GM10847 (cell line): Measurements from ENCODE around the gene SLC6A2.

Experiments
- POLR2A ChIP-seq: IDR thresholded peaks from 2 replicates; pipeline ENCODE4 v1.6.1; 2011; ENCODE audit not compliant: insufficient read length; ENCODE audit errors: extremely low read depth

The SLC6A2 gene

GRCh38 chr16:55710466-55710865, 54.7 kb downstream of the SLC6A2 start:
- no peak for TF ChIP-seq POLR2A

- TF ChIP-seq POLR2A = no peak
Measured at GRCh38 chr16:55711959-55712876, 56.4 kb downstream of the SLC6A2 start.

GRCh38 chr16:55713103-55713502, 57.3 kb downstream of the SLC6A2 start:
- no peak for TF ChIP-seq POLR2A

GRCh38 chr16:55717326-55717725, 61.5 kb downstream of the SLC6A2 start:
- no peak for TF ChIP-seq POLR2A

- no peak for TF ChIP-seq POLR2A
Measured at GRCh38 chr16:55725055-55725777, 69.4 kb downstream of the SLC6A2 start.

GRCh38 chr16:55728797-55729196, 73.0 kb downstream of the SLC6A2 start:
- TF ChIP-seq POLR2A = no peak

- no peak for TF ChIP-seq POLR2A
Measured at GRCh38 chr16:55730115-55730514, 74.3 kb downstream of the SLC6A2 start.

- TF ChIP-seq POLR2A = no peak
Measured at GRCh38 chr16:55732496-55732895, 76.7 kb downstream of the SLC6A2 start.

- no peak for TF ChIP-seq POLR2A
Measured at GRCh38 chr16:55734665-55735064, 78.9 kb downstream of the SLC6A2 start.

- TF ChIP-seq POLR2A = no peak
Measured at GRCh38 chr16:55735120-55735781, 79.5 kb downstream of the SLC6A2 start.

GRCh38 chr16:55736671-55737070, 80.9 kb downstream of the SLC6A2 start:
- no peak for TF ChIP-seq POLR2A

GRCh38 chr16:55737318-55737717, 81.5 kb downstream of the SLC6A2 start:
- TF ChIP-seq POLR2A = no peak

- no peak for TF ChIP-seq POLR2A
Measured at GRCh38 chr16:55737966-55738365, 82.2 kb downstream of the SLC6A2 start.

GRCh38 chr16:55746081-55746480, 90.3 kb downstream of the SLC6A2 start:
- TF ChIP-seq POLR2A = no peak

- no peak for TF ChIP-seq POLR2A
Measured at GRCh38 chr16:55747785-55748184, 92.0 kb downstream of the SLC6A2 start.
